ENCODE results near the gene CDK5RAP1.

DNA sequence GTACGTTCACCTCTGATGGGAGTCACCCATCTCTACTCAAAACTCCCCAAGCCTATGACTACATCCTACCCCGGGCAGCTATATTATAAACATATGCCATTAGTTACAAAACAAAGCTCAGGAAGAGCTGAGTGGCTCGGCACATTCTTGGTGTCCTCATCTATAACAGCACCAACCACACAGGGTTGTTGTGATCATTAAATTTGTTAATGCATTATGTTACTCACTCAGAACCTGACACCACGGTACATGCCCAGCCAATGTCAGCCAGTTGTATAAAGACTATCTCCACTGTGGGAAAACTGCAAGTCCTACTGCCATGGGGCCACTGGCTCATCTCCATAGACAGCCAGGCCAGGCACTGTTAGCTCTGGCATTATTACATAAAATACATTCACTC is 7.7 kb downstream of the CDK5RAP1 start:
- TF ChIP-seq CTCF (IDR thresholded peaks at IDR 0.05; ENCODE audit: extremely low read depth in 1 of 2, insufficient read depth in 1 of 2, low read depth in 1 of 2, low read length in 2 of 2) (no peak), EZH2 (IDR thresholded peaks at IDR 0.05; ENCODE audit: borderline replicate concordance, low read depth, low read length, severe bottlenecking) (no peak), POLR2AphosphoS5 (IDR thresholded peaks at IDR 0.05; ENCODE audit: insufficient read depth, low read depth, low read length) (no peak)

All from endothelial cell of umbilical vein (primary cell).